AG09319 (cell line): ENCODE data around the gene SLC12A7.

Experiments
- DNase-seq: peaks from one replicate; pipeline ENCODE4 v3.0.0-alpha.2; 2010; ENCODE audit warnings: low read depth; ENCODE audit errors: extremely low read depth
- TF ChIP-seq, protein P1 (sequence below): IDR thresholded peaks from 2 replicates; pipeline ENCODE4 v1.5.1; 2011; ENCODE audit warnings: low read depth, mild to moderate bottlenecking, inconsistent platforms, low read length, moderate library complexity

SLC12A7 gene

DNA sequence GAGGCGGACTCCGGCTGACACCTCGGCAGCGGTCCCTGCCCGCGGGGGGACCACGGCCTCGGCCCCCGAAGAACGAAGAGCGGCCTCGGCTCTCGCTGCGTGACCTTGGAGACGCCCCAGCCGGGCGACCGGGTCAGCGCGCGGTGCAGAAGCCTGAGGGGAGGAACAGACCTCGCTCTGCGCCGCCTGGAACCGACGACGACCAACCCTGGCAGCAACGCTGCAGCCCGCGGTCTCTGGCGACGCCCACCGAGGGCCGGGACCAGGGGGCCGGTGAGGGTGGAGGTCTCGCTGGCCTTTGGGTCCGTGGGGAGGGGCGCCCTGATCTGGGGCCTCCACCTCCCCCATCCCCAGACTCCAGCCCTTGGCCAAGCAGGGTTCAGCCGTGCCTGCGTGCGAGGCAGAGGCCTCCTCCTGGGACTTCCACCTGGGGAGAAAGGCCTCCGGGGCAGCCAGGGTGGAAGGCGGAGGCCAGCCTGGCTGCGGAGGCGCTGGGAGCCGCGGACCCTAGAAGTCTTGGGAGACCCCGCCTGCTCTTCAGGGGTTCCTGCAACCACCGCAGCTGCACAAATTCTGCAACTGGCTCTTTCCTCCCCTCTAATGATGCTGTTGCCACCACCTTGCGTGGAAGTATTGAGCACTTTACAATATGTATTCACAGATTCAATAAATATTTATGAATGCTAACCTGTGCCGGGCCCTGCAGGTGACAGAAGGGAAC is 44.3 kb upstream of the SLC12A7 start:
- TF ChIP-seq, protein P1, sequence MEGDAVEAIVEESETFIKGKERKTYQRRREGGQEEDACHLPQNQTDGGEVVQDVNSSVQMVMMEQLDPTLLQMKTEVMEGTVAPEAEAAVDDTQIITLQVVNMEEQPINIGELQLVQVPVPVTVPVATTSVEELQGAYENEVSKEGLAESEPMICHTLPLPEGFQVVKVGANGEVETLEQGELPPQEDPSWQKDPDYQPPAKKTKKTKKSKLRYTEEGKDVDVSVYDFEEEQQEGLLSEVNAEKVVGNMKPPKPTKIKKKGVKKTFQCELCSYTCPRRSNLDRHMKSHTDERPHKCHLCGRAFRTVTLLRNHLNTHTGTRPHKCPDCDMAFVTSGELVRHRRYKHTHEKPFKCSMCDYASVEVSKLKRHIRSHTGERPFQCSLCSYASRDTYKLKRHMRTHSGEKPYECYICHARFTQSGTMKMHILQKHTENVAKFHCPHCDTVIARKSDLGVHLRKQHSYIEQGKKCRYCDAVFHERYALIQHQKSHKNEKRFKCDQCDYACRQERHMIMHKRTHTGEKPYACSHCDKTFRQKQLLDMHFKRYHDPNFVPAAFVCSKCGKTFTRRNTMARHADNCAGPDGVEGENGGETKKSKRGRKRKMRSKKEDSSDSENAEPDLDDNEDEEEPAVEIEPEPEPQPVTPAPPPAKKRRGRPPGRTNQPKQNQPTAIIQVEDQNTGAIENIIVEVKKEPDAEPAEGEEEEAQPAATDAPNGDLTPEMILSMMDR, result no peak
- DNase-seq, result no peak

DNA sequence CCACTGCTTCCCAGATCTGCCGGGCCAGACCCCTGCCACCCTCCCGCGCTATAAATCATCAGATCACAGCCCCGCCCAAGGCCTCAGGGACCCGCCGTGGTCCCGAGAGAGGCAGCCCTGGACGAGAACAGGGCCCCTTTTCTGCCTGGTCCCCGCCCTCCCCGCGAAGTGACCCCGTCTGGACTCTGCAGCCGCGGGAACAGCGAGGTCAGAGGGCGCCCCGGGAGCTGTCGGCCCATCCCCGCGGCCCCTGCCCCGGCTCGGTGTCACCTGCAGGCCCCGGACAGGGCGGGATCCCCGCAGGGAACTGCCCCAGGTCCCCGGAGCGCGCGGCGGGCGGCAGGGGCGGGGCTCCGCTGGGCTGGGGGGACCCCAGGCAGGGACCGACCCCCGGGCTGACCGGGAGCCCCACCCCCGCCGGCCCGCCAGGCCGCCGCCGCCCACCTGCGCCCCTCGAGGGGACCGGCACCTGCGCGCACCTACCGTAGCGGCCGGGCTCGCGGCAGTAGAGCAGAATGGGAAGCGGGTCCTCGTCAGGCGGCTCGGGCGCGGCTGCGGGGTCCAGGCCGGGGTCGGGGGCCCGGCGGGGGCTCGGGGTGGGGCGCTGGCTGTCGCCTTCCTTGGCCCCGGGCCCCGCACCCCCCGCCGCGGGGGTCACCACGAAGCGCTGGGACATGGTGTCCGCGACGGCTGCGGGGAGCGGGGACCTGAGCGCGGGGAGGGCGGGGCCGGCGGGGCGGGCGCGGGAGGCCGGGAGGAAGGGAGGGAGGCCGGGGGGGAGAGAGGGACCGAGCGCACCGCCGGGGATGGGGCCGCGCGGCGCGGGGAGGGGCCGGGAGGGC is 43.5 kb upstream of the SLC12A7 start:
- DNase-seq, result no peak
- TF ChIP-seq, protein P1, result no peak

DNA sequence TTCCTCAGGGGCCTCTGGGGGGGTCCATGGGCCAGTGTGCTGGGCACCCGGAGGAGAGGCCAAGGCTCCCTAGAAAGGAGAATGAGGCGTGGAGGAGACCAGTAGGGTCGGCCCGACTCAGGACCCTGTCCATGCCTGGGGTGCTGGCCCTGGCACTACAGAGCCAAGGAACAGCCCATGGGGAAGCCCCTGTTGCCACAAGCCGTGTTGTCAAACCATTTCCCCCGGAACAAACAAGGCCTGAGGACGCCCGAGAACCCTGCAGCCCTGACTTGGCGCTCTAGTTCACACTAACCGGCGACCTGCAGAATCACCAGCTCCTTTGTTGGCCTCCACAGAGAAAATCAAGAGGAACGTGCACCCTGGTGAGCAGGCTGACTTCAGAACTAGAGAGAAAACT is 41.6 kb upstream of the SLC12A7 start:
- TF ChIP-seq, protein P1, result no peak
- DNase-seq, result no peak

DNA sequence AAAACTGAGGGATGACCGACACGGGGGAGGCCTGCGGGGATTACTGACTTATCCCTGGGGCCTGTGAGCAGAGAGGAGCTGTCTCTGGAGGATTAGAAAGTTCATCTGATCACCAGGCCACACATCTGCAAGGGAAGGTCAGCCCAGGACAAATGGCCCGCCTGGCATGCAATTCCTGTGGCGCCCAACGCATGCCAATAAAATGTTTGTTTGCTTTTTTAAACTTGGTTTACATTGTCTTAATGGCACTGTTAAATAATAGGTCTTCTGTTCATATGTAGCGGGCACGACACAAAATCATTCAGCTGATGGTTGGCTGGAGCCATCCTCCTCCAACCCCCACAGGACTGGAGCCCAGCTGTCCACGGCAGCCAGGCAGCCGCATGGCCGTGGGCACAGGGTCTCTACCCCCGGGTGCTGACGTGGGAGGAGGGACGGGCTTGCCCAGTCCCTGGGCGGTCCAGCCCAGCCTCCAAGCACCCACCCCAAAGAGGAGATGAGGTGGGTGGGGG is 41.0 kb upstream of the SLC12A7 start:
- TF ChIP-seq, protein P1, result no peak
- DNase-seq, result no peak

DNA sequence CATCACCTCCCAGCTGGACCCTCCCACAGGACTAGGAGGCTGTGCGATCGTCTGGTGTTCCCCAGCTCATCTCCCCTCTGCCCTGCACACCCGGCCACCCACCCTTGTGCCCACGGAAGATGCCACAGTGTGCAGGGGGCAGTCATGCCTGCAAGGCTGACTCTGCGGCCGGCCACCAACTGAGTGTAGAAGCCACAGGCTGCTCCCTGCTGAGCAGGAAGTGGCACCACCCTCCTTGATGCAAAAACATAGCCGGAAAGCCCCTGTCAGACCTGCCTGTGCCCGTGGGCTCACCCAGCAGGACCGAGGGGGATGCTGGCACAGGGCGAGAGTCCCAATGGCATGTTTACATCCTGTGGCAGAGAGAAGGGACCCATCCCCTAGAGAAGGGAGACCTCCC is 40.3 kb upstream of the SLC12A7 start:
- DNase-seq, result no peak
- TF ChIP-seq, protein P1, result no peak

DNA sequence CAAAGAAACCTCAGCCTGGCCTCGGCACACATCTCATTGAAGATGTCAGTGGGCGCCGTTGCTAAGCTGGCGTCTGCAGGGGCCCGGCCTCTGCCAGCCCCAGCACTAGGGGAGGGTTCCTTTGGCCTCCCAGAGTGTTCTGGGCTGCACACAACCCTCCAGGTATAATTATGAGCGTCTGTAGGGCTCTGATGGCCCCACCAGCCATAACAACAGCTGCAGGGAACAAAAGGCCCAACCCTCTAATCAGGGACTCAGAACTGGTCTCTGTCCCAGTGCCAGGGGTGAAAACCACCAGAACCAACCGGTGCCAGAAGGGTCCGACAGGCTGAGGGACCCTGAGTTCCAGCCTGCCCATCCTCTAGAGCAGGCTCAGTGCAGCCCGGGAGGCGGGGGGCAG is 39.5 kb upstream of the SLC12A7 start:
- DNase-seq, result no peak
- TF ChIP-seq, protein P1, result no peak

DNA sequence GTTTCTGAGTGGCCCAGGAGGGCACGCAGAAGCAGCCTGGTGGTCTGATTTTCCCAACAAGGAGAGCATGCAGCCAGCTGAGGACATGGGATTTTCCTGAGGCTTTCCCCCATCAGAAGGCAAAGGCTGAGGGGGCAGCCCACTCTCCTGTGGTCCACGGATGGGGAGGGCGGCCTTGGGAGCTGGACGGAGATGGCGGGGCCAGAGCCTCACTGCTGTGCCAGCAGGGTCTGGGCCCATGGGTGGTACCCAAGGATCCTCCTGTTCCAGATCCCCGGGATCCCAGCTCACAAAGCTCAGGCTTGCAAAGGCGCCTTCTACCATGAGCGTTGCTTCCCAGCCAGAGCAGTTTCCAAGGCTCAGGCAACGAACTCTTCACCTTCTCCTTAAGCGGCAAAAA is 39.0 kb upstream of the SLC12A7 start:
- TF ChIP-seq, protein P1, result no peak
- no peak for DNase-seq
